HG03108 (cell line): ENCODE data around the gene SESN1.

ENCODE experiments used
- ATAC-seq: cut with Tn5 transposase; IDR thresholded peaks from one replicate; pipeline ENCODE4 v1.9.1; 2021; ENCODE audit warnings: moderate library complexity; ENCODE audit not compliant: unreplicated experiment

The SESN1 gene

GRCh38 chr6:109062216-109062615 is 32.4 kb downstream of the SESN1 start:
- ATAC-seq = no peak

GRCh38 chr6:109060571-109060970 is 34.1 kb downstream of the SESN1 start:
- ATAC-seq = no peak

DNA sequence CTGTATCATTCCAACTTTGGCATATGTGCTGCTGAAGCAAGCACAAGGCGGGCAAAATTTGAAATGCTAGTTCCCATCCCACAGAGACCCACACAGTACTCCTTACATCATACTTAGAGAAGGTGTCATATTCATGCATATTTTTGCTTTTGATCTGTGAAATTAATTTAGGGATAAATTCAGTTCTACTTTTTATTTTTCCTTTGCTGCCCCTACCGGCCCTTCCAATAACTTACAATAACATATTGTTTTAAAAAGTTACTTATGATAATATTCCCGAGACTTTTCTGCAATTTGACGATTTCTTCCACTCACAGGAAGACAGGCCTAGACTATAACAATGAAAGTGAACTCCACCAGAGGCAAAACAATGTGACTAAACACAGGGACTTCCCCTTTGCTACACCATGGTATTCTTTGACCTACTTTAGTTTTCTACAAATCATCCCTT is 35.0 kb downstream of the SESN1 start:
- no peak for ATAC-seq

GRCh38 chr6:109059153-109059552 is 35.5 kb downstream of the SESN1 start:
- ATAC-seq = no peak

GRCh38 chr6:109058620-109059019 is 36.0 kb downstream of the SESN1 start:
- no peak for ATAC-seq

GRCh38 chr6:109056661-109057060 is 38.0 kb downstream of the SESN1 start:
- ATAC-seq = no peak

GRCh38 chr6:109055771-109056235 is 38.8 kb downstream of the SESN1 start:
- no peak for ATAC-seq

DNA sequence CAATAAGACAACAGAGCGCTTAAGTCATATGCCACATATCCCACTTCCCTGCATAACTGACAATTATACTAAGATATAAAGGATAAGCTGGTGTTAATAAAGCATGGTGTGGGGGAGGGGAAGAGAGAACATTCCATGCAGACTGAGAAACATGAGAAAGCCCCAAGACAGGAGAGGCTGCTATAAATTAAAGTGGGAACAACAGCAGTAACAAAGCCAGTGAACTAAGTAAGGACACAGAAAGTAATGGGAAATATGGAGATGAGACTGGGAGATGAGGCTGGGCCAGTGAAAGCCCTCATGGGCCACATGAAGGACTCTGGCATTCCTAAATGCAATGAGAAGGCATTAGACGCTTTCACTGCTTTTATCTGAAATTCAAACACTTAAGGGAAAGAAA is 41.3 kb downstream of the SESN1 start:
- no peak for ATAC-seq

DNA sequence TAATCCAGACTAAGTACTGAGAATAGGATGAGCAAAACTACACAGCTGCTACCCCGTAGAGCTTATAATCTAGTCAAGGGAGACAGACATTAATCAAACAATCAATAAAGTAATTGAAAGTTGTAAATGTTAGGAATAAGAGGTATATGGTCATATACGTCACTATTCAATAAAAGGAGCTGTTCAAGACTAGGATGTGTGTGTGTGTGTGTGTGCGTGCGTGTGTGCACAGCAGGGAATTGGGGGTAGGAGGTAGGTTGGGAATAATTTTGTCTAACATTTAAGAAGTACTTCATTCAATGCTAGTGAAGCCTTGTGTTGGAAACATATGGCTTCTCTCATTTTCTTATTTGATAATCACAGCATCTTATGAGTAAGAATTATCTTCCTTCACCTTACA is 41.8 kb downstream of the SESN1 start:
- no peak for ATAC-seq

DNA sequence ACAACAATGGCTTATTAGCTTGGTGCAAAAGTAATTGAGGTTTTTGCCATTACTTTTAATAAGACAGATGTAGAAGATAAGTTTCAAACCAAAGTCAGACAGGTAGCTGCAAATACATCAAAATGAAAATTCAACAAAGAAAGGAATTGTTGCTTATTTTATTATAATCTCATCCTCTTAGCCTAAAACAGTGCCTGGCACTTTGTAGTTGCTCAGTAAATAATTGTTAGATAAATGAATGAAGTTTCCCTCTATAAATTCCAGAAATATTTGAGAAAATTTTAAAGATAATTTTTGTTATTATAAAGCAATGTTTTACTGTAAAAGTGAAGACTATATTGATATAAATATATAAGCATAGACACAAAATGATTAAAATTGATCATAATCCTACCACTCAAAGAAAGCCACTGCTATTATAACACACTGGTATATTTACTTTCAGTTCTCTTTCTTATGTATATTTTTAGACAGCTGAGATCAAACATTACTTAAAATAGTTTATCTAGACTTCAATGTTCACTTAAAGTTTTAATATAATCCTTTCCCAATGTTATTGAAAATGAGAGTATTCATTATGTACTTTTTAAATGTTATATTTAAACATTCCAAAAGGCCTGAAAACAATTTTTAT is 42.5 kb downstream of the SESN1 start:
- no peak for ATAC-seq

- ATAC-seq = no peak
These were observed 43.2 kb downstream of the SESN1 start for GRCh38 chr6:109051301-109052017.

DNA sequence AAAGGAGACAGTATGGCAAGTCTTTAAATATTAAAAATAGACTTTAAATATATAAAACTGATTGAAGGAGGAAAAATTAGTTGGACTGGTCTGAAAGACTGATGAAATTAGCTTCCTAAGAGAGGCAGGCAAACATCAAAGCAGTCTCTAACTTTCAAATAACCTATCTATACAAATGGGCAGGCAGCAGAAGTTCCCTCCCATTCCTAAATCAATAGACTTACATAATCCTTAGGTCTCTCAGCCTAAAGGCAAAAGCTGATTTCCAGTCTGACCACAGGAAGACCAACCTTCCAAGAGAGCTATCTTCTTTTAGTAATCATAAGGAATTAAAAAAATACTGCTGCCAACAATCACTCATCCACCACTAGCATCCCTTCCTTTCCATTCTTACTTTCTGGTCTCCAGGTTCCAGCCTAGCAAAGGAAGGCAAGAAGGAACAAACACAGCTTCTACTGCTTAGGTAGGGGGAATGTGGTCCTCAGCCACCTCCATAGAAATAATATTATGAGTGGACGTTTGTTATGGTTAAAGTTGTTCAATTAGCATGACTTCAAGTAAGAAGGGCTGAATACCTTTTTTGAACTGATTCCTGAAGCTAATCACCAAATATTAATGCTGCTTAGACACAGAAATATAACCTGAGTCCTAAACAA is 44.1 kb downstream of the SESN1 start:
- ATAC-seq = no peak

DNA sequence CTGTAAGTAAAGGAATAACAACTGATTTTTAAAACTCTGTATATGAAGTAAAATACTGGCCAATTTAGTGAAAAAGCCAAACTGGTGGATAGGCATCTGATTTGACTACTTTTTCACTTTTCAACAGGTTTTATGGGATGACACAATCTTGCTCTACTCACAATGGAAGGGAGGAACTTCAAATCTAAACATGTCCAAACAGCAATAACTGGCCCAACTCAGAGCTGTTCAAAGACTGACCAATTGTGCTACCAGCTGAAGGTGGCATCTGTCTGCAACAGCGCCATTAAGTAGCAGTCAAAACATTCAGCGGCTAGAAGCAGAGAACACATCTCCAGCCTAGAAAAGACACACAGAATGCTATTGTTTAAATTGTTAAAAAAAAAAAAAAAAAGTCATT is 44.6 kb downstream of the SESN1 start:
- ATAC-seq = no peak

- no peak for ATAC-seq
These were observed 45.8 kb downstream of the SESN1 start for GRCh38 chr6:109048670-109049415.

DNA sequence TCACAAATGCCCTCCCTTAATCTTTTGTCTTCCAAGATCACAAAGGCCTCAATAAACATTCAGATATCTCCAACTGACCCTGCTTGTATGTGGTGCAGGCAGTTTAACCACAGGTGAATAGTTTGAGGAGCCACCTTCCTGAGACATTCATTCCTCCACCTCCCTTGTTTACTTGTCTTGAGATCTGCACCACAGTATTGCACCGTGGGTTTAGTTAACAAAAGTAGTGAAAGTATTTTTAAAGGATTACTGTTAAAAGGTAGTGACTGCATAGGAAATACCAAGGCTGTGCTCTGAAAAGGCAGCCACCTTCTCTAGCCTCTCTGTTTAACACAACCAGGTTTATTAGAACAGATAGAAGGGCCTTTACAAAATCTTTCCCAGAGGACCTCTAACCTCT is 46.5 kb downstream of the SESN1 start:
- ATAC-seq = no peak

DNA sequence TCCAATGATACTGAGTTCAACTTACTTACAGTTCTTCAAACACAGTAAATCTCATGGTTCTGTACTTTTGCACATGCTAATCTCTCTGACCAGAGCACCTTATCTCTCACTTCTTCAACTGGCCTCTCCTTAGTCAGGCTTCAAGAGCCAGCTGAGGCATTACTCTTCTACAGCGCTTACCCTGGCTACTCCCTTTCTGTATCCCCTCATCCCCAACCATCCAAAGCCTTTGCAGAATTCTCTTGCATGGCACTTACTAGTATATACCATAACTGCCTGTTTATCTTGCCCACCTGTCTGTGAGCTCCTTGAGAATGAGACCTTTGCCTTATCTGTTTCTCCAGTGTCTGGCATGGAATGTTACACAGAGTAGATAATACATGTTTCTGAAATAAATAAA is 49.2 kb downstream of the SESN1 start:
- ATAC-seq = no peak

- ATAC-seq = no peak
These were observed 54.9 kb downstream of the SESN1 start for GRCh38 chr6:109039795-109040194.

DNA sequence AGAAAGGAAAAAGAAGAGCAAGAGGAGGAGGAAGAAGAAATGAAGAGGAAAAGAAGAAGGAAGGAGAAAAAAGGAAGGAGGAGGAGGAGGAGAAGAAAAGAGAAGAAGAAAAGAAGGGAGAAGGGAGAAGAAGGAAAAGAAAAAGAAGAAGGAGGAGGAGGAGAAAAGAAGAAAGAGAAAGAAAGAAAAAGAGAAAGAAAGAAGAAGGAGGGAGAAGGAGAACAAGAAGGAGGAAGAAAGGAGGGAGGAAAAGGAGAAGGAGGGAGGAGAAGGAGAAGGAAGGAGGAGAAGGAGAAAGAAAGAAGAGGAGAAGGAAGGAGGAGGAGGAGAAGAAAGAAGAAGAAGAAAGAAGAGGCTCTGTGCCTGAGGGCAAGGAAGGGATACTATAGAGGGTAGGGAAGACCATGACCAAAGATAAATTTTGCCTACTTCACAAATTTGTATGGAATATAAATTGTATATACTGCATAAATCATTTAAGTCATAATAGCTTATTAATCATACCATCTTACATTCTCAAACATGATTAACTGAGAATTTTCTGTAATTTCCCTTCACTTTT is 55.7 kb downstream of the SESN1 start:
- no peak for ATAC-seq

- ATAC-seq = no peak
These were observed 57.9 kb downstream of the SESN1 start for GRCh38 chr6:109036574-109037294.

GRCh38 chr6:109034526-109034925 is 60.1 kb downstream of the SESN1 start:
- no peak for ATAC-seq
